Kidney (tissue), 14 donors: ENCODE measurements around the gene ARHGAP26. TPM values are rescaled to one million over a fixed set of nuclear protein-coding genes. Genes with fewer than 3 reads are reported as not detected.

Source experiments
- DNase-seq, 5 donors: peaks; one replicate each; pipeline ENCODE4 v3.0.0-alpha.2; 2013 to 2020
- FAIRE-seq: peaks from 2 replicates; lab custom pipeline; 2012; peaks lifted over from hg19 to GRCh38; lab: Jason Lieb, UNC
- H3K27ac ChIP-seq, 2 donors: one replicate each; pipeline ENCODE4 v1.7.0; 2013; ENCODE audit warnings: low read depth in 2 of 2, low read length in 2 of 2, inconsistent platforms in 1 of 2
- H3K27me3 ChIP-seq: one replicate; pipeline ENCODE4 v1.7.1; 2013; ENCODE audit warnings: low read length, inconsistent platforms; ENCODE audit not compliant: control insufficient read depth, insufficient read depth
- H3K36me3 ChIP-seq, 3 donors: one replicate each; pipeline versions ENCODE4 v1.7.0 to v1.7.1; 2013; ENCODE audit warnings: low read length in 3 of 3, control low read depth in 1 of 3, inconsistent platforms in 1 of 3; ENCODE audit not compliant: insufficient read depth in 3 of 3, control insufficient read depth in 2 of 3
- H3K4me1 ChIP-seq, 3 donors: one replicate each; pipeline versions ENCODE4 v1.7.0 to v1.7.1; 2013; ENCODE audit warnings: low read length in 3 of 3, inconsistent platforms in 1 of 3, low read depth in 1 of 3; ENCODE audit not compliant: control insufficient read depth in 2 of 3, insufficient read depth in 2 of 3
- H3K4me3 ChIP-seq, 3 donors: one replicate each; pipeline versions ENCODE4 v1.7.0 to v1.8.1; 2013; ENCODE audit warnings: low read length in 3 of 3, control low read depth in 1 of 3, inconsistent platforms in 1 of 3
- H3K9ac ChIP-seq, 3 donors: one replicate each; pipeline versions ENCODE4 v1.7.0 to v1.7.1; 2013; ENCODE audit warnings: low read length in 3 of 3, control low read depth in 1 of 3, inconsistent platforms in 1 of 3
- H3K9me3 ChIP-seq, 3 donors: one replicate each; pipeline versions ENCODE4 v1.7.0 to v1.7.1; 2013; ENCODE audit warnings: low read length in 3 of 3, control low read depth in 1 of 3, inconsistent platforms in 1 of 3; ENCODE audit not compliant: control insufficient read depth in 2 of 3, insufficient read depth in 1 of 3
- CTCF ChIP-seq: IDR thresholded peaks from 3 replicates; pipeline ENCODE4 v1.5.1; 2012; ENCODE audit warnings: mild to moderate bottlenecking, moderate library complexity, borderline replicate concordance; ENCODE audit not compliant: insufficient read depth; ENCODE audit errors: extremely low read depth
- intact Hi-C: fragments of 100-400 bp; cut with DNase I; formaldehyde crosslinking; loops from one replicate; pipeline ENCODE4 v1.11.1; 2022
- polyA plus RNA-seq: library from polyadenylated mRNA; stranded (reverse); fragments of 350-450 nt; fragmentation: Illumina TruSeq; extraction: RNeasy Lipid Tissue Mini Kit (QIAGEN cat#74804); gene quantifications from one replicate; pipeline ENCODE4 v1.2.3, GENCODE V29; 2014; ENCODE audit warnings: low read depth, low replicate concordance; ENCODE audit not compliant: insufficient read depth
- total RNA-seq: library from RNA; stranded (reverse); fragmentation: NEBNext Ultra II Directional; extraction: Animal tissue kit (Norgen Biotek cat#: 25700); gene quantifications from one replicate; pipeline ENCODE4 v1.2.1, GENCODE V29; 2021
- donor health status: control.
- donor health status: control.
- donor health status: control.
- donor health status: control.
- donor health status: control.
- donor health status: DM: yes; HTN: yes; CAD: no.
- donor health status: Normal renal cell carcinoma (clear cell type).

Gene ARHGAP26
- total and polyA plus RNA-seq, 2 donors from 2014 or later, result 2.5 to 85.7 TPM

GRCh38 chr5:142969624-142970439 lies 199.7 kb downstream of the ARHGAP26 start:
- H3K36me3 ChIP-seq, result no peaks in the 10 kb centered on the region
- no peak for DNase-seq
- no peak overlapping the region for H3K27ac ChIP-seq
- no peak for TF ChIP-seq CTCF
- intact Hi-C loops, result no loop called here
- no peak overlapping the region for H3K4me3 ChIP-seq
- H3K4me1 ChIP-seq, result no peaks in the 10 kb centered on the region
- no peaks in the 10 kb centered on the region for H3K27me3 ChIP-seq
- no peaks in the 10 kb centered on the region for H3K9me3 ChIP-seq
- no peak for FAIRE-seq
- H3K9ac ChIP-seq, result no peak overlapping the region

DNA sequence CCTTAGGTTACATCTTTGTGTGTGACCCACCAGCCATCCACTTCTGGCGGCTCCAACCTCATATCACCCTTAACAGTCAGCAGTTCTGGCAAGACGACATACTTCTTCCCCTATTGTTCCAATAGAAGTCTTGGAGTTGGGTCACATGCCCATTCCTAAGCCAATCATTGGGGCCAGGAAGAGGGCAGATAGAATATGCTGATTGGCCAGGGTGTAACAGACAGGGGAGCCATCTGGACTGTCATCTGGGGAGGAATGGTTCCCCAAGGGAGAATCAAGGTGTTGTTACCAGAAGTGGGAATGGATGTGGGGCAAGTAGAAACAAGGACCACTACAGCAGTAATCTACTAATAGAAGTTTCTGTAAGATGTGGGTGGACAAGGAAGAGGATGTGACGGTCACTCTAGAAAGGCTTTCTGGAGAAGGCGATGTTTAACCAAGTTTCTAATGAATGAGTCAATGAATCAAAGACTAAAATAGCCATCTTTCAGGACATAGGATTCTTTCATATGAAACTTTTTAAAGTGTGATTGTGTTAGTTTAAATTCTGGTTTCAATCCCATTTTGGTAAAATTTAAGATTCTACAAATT lies 200.4 kb downstream of the ARHGAP26 start:
- Histone ChIP-seq H3K9ac (no peak overlapping the region), H3K9me3 (no peaks in the 10 kb centered on the region), H3K36me3 (no peaks in the 10 kb centered on the region), H3K27ac (no peak overlapping the region), H3K4me1 (no peaks in the 10 kb centered on the region), H3K27me3 (no peaks in the 10 kb centered on the region), H3K4me3 (no peak overlapping the region)
- no peak for TF ChIP-seq CTCF
- DNase-seq (no peak), FAIRE-seq (peak; percentile 47)
- intact Hi-C loops, result no loop called here

DNA sequence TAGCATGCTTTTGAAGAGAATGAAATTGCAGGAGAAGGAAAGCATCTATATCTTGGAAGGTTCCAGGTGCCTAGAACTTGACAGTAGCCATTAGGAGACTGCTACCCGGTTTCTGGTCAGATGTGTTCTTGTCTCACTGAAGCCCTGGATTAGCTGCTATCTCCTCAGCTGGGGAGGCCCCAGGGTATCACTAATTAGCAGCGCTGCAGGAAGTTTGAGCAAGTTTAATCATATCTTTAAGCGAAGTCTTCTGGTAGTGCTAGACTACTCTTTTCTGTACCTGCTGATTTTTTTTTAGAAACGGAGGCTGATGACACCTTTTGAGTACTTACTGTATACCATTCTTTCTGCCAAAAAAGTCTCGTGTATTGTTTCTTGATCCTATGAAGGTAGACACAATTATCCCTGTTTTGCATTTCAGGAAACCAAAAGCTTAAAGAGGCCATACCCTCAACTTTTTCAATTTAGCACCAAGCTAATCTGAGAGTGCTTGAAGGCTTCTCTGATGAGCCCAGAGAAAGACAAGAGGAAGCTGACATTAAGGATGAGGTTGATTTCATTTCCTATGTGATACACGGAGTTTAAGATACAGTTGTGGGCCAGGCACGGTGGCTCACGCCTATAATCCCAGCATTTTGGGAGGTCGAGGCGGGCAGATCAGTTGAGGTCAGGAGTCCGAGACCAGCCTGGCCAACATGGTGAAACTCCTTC lies 201.3 kb downstream of the ARHGAP26 start:
- Histone ChIP-seq H3K36me3 (no peaks in the 10 kb centered on the region), H3K4me3 (no peak overlapping the region), H3K27ac (no peak overlapping the region), H3K4me1 (no peaks in the 10 kb centered on the region), H3K27me3 (no peaks in the 10 kb centered on the region), H3K9ac (no peak overlapping the region), H3K9me3 (no peaks in the 10 kb centered on the region)
- DNase-seq (no peak), FAIRE-seq (no peak)
- no peak for TF ChIP-seq CTCF
- intact Hi-C loops, result no loop called here
